H9 (cell line): ENCODE measurements around the gene UPK1A. TPM values are rescaled to one million over a fixed set of nuclear protein-coding genes. Genes with fewer than 3 reads are reported as not detected.

Experiments
- DNase-seq: peaks from one replicate; pipeline ENCODE4 v3.0.0-alpha.2; 2017
- H2AFZ ChIP-seq: one replicate; pipeline ENCODE4 v1.6.1; 2013; ENCODE audit warnings: mild to moderate bottlenecking, low read length, control low read depth, moderate library complexity
- H2AK5ac ChIP-seq: 2 replicates; pipeline ENCODE4 v1.6.1; 2013; ENCODE audit warnings: low read length, control low read depth, mixed read lengths; ENCODE audit not compliant: insufficient read length
- H2BK120ac ChIP-seq: one replicate; pipeline ENCODE4 v1.6.1; 2013; ENCODE audit warnings: low read depth, mild to moderate bottlenecking, low read length, control low read depth, inconsistent platforms; ENCODE audit not compliant: poor library complexity, severe bottlenecking
- H2BK12ac ChIP-seq: 2 replicates; pipeline ENCODE4 v1.6.1; 2013; ENCODE audit warnings: low read length, control low read depth, mixed read lengths, low read depth; ENCODE audit not compliant: insufficient read length
- H2BK15ac ChIP-seq: 2 replicates; pipeline ENCODE4 v1.6.1; 2013; ENCODE audit warnings: low read depth, low read length, control low read depth
- H2BK20ac ChIP-seq: one replicate; pipeline ENCODE4 v1.6.1; 2013; ENCODE audit warnings: low read depth, mild to moderate bottlenecking, low read length, control low read depth, inconsistent platforms; ENCODE audit not compliant: poor library complexity, severe bottlenecking
- H2BK5ac ChIP-seq: 2 replicates; pipeline ENCODE4 v1.6.1; 2013; ENCODE audit warnings: low read length, control low read depth, mixed read lengths; ENCODE audit not compliant: insufficient read length
- H3K14ac ChIP-seq: 2 replicates; pipeline ENCODE4 v1.6.1; 2013; ENCODE audit warnings: low read length, control low read depth; ENCODE audit not compliant: insufficient read depth
- H3K18ac ChIP-seq: 2 replicates; pipeline ENCODE4 v1.6.1; 2013; ENCODE audit warnings: low read depth, mild to moderate bottlenecking, mixed read lengths, low read length, control low read depth; ENCODE audit not compliant: insufficient read length
- H3K23ac ChIP-seq: 2 replicates; pipeline ENCODE4 v1.6.1; 2013; ENCODE audit warnings: low read length, control low read depth, mixed read lengths, low read depth; ENCODE audit not compliant: insufficient read length
- H3K23me2 ChIP-seq: 2 replicates; pipeline ENCODE4 v1.6.1; 2013; ENCODE audit warnings: low read depth, mild to moderate bottlenecking, mixed read lengths, low read length, control low read depth; ENCODE audit not compliant: insufficient read length, poor library complexity, severe bottlenecking
- H3K27ac ChIP-seq: 2 replicates; pipeline ENCODE4 v1.5.1; 2013; ENCODE audit warnings: low read length, control low read depth, mixed read lengths, low read depth; ENCODE audit not compliant: insufficient read length
- H3K27me3 ChIP-seq: 2 replicates; pipeline ENCODE4 v1.6.1; 2013; ENCODE audit warnings: low read length, control low read depth, inconsistent platforms; ENCODE audit not compliant: insufficient read depth
- H3K4ac ChIP-seq: 2 replicates; pipeline ENCODE4 v1.6.1; 2013; ENCODE audit warnings: low read depth, mild to moderate bottlenecking, control low read depth, inconsistent platforms, low read length, moderate library complexity
- H3K4me1 ChIP-seq: 2 replicates; pipeline ENCODE4 v1.6.1; 2013; ENCODE audit warnings: low read length, control low read depth, inconsistent platforms; ENCODE audit not compliant: insufficient read depth
- H3K4me2 ChIP-seq: 2 replicates; pipeline ENCODE4 v1.6.1; 2013; ENCODE audit warnings: low read length, control low read depth, mixed read lengths; ENCODE audit not compliant: insufficient read length, insufficient read depth
- H3K56ac ChIP-seq: 2 replicates; pipeline ENCODE4 v1.6.1; 2013; ENCODE audit warnings: low read depth, mild to moderate bottlenecking, mixed read lengths, low read length, control low read depth; ENCODE audit not compliant: insufficient read length
- H3K79me1 ChIP-seq: 2 replicates; pipeline ENCODE4 v1.6.1; 2013; ENCODE audit warnings: low read depth, mild to moderate bottlenecking, moderate library complexity, low read length, control low read depth, inconsistent platforms; ENCODE audit not compliant: insufficient read depth, poor library complexity, severe bottlenecking
- H3K79me2 ChIP-seq: 2 replicates; pipeline ENCODE4 v1.6.1; 2013; ENCODE audit warnings: low read length, control low read depth, inconsistent platforms; ENCODE audit not compliant: insufficient read depth
- H3K9ac ChIP-seq: 2 replicates; pipeline ENCODE4 v1.6.1; 2013; ENCODE audit warnings: low read length, control low read depth, mixed read lengths; ENCODE audit not compliant: insufficient read length; ENCODE audit errors: extremely low read depth
- H3K9me3 ChIP-seq: one replicate; pipeline ENCODE4 v1.6.1; 2013; ENCODE audit warnings: low read depth, low read length, inconsistent platforms; ENCODE audit not compliant: control insufficient read depth
- H3T11ph ChIP-seq: one replicate; pipeline ENCODE4 v1.6.1; 2013; ENCODE audit warnings: mild to moderate bottlenecking, low read length, control low read depth, inconsistent platforms
- H4K20me1 ChIP-seq: one replicate; pipeline ENCODE4 v1.6.1; 2013; ENCODE audit not compliant: control insufficient read depth, insufficient read length, insufficient read depth
- H4K5ac ChIP-seq: 2 replicates; pipeline ENCODE4 v1.6.1; 2013; ENCODE audit warnings: low read depth, mild to moderate bottlenecking, mixed read lengths, low read length, control low read depth; ENCODE audit not compliant: insufficient read length
- H4K8ac ChIP-seq: replicated peaks from 2 replicates; pipeline ENCODE4 v1.6.1; 2013; ENCODE audit warnings: low read length, control low read depth, mixed read lengths, low read depth; ENCODE audit not compliant: insufficient read length
- H4K91ac ChIP-seq: 2 replicates; pipeline ENCODE4 v1.6.1; 2013; ENCODE audit warnings: low read depth, mild to moderate bottlenecking, moderate library complexity, mixed read lengths, low read length, control low read depth; ENCODE audit not compliant: insufficient read length
- H3K27ac Mint-ChIP-seq, 3 experiments: 2 replicates in 2 of 3; 3 replicates in 1 of 3; pipeline ENCODE4 v1.8.0; 2020 to 2021; ENCODE audit warnings: mixed read lengths in 3 of 3, mild to moderate bottlenecking in 1 of 3, moderate library complexity in 1 of 3
- H3K27me3 Mint-ChIP-seq: 2 replicates; pipeline ENCODE4 v1.8.0; 2021; ENCODE audit warnings: low read depth, mild to moderate bottlenecking, moderate library complexity, mixed read lengths
- H3K36me3 Mint-ChIP-seq, 3 experiments: 2 replicates in 2 of 3; 3 replicates in 1 of 3; pipeline ENCODE4 v1.8.0; 2020 to 2021; ENCODE audit warnings: low read depth in 3 of 3, mixed read lengths in 3 of 3; ENCODE audit not compliant: insufficient read depth in 1 of 3
- H3K4me1 Mint-ChIP-seq, 2 experiments: 2 replicates each; pipeline ENCODE4 v1.8.0; 2020; ENCODE audit warnings: mixed read lengths in 2 of 2
- H3K4me3 Mint-ChIP-seq, 2 experiments: 2 replicates in 1 of 2; 3 replicates in 1 of 2; pipeline ENCODE4 v1.8.0; 2020 to 2021; ENCODE audit warnings: mild to moderate bottlenecking in 2 of 2, mixed read lengths in 2 of 2, moderate library complexity in 1 of 2
- H3K9me3 Mint-ChIP-seq, 2 experiments: 2 replicates in 1 of 2; 3 replicates in 1 of 2; pipeline ENCODE4 v1.8.0; 2020; ENCODE audit warnings: mild to moderate bottlenecking in 2 of 2, mixed read lengths in 2 of 2, moderate library complexity in 1 of 2
- WGBS: extraction: QIAGEN DNeasy Blood & Tissue Kit; methylation state at CpG from one replicate; pipeline ENCODE4 v1.1.7; 2013; ENCODE audit warnings: missing lambda C conversion rate, low lambda C conversion rate, mixed read lengths; ENCODE audit not compliant: insufficient read length; ENCODE audit errors: extremely low coverage; 5-methylcytosine and 5-hydroxymethylcytosine counted together
- total RNA-seq: library from RNA; stranded (reverse); gene quantifications from 2 replicates; pipeline ENCODE4 v1.2.1, GENCODE V29; 2021
- TF ChIP-seq, protein P1 (sequence below): fragments of 200-600 bp; sonication (generic); conservative IDR thresholded peaks from 3 replicates; pipeline ENCODE4 v1.8.0; 2021; ENCODE audit warnings: antibody characterized with exemption, mild to moderate bottlenecking

Gene UPK1A
- total RNA-seq, 1 experiment from 2014 or later = 4.3 TPM

DNA sequence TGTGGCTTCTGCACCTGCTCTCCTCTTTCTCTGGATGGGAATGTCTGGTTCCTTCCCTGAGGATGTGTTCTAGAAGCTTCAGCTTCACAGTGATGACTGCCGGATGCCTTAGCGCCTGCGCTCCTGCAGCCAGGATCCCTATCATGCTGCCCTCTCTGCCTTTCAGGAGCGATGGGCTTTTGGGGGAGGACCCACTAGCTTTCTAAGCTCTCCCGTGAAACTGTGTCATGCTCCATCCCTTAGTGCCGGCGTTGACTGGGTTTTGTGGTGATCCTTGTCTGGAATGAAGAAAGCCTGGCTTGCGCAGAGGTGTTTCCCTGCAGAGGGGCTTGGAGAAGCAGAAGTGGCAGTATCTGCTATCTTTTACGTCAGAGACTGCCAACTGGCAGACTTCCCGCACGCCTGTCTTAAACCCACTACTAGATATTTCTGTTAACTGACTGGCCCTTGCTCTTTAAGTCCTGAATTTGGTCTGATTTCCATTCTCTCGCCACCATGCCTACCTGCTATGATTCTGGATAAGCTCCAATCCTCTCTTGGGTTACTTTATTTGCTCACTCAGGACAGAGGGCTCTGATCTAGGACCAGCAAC lies 47.7 kb downstream of the UPK1A start:
- Histone ChIP-seq H3K4me1 (peaks cover 10% of the 10 kb centered on the region; the same call in 1 of the 2 replicates), H4K20me1 (peaks cover under 1% of the 10 kb centered on the region), H3T11ph (no peak overlapping the region), H2AFZ (no peak overlapping the region), H3K56ac (no peak overlapping the region), H3K79me1 (no peaks in the 10 kb centered on the region), H3K23ac (no peak overlapping the region), H2BK120ac (no peak overlapping the region), H2BK12ac (no peak overlapping the region), H4K8ac (no peak overlapping the region), H3K18ac (no peak overlapping the region), H3K4me2 (no peak overlapping the region), H3K14ac (no peak overlapping the region; the same call in 1 of the 2 replicates), H2BK15ac (no peak overlapping the region), H3K27ac (no peak overlapping the region), H3K23me2 (peaks cover 18% of the 10 kb centered on the region), H3K9me3 (no peaks in the 10 kb centered on the region), H2BK20ac (no peak overlapping the region), H4K5ac (no peak overlapping the region), H3K79me2 (peaks cover 6% of the 10 kb centered on the region; the same call in 1 of the 2 replicates), H3K9ac (no peak overlapping the region), H2AK5ac (no peak overlapping the region), H3K4ac (no peak overlapping the region), H3K27me3 (no peaks in the 10 kb centered on the region), H4K91ac (no peak overlapping the region), H2BK5ac (no peak overlapping the region)
- no peak for DNase-seq
- TF ChIP-seq, protein P1, sequence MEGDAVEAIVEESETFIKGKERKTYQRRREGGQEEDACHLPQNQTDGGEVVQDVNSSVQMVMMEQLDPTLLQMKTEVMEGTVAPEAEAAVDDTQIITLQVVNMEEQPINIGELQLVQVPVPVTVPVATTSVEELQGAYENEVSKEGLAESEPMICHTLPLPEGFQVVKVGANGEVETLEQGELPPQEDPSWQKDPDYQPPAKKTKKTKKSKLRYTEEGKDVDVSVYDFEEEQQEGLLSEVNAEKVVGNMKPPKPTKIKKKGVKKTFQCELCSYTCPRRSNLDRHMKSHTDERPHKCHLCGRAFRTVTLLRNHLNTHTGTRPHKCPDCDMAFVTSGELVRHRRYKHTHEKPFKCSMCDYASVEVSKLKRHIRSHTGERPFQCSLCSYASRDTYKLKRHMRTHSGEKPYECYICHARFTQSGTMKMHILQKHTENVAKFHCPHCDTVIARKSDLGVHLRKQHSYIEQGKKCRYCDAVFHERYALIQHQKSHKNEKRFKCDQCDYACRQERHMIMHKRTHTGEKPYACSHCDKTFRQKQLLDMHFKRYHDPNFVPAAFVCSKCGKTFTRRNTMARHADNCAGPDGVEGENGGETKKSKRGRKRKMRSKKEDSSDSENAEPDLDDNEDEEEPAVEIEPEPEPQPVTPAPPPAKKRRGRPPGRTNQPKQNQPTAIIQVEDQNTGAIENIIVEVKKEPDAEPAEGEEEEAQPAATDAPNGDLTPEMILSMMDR = no peak
- H3K27ac Mint-ChIP-seq = peak overlapping the region in 1 of 3 experiments; percentile 66; a peak in 1 of 7 replicates
- peaks cover 43% of the 10 kb centered on the region in 2 experiments for H3K4me1 Mint-ChIP-seq
- peaks cover 0 to 7% (median 6%) of the 10 kb centered on the region in 3 experiments; a peak in 5 of 7 replicates for H3K36me3 Mint-ChIP-seq
- no peaks in the 10 kb centered on the region; a peak in 1 of 5 replicates for H3K9me3 Mint-ChIP-seq
- no peaks in the 10 kb centered on the region; the same call in 1 of the 2 replicates for H3K27me3 Mint-ChIP-seq
- no CpG with 5 or more reads among the region's 12 CpGs for WGBS
- peak overlapping the region in 1 of 2 experiments; percentile 5; a peak in 1 of 5 replicates for H3K4me3 Mint-ChIP-seq
